LNCaP clone FGC (cell line): Measurements from ENCODE around the gene IRF2.
"Not testable (repeated sequence)": the region's sequence is repeated elsewhere in the genome, so short reads cannot be mapped to it uniquely, and the experiment has no call there.

ENCODE experiments used
- DNase-seq: peaks from one replicate; pipeline ENCODE4 v3.0.0-alpha.2; 2011; ENCODE audit warnings: low read depth
- H3K4me3 ChIP-seq: 2 replicates; pipeline ENCODE4 v1.5.1; 2011; ENCODE audit warnings: mild to moderate bottlenecking, low read depth, low read length, control low read depth
- CTCF ChIP-seq: IDR thresholded peaks from 2 replicates; pipeline ENCODE4 v1.5.1; 2012; ENCODE audit warnings: mild to moderate bottlenecking; ENCODE audit not compliant: control insufficient read depth, insufficient read depth; ENCODE audit errors: extremely low read depth

Gene IRF2

GRCh38 chr4:184383497-184384055 lies 90.8 kb downstream of the IRF2 start:
- no peak for TF ChIP-seq CTCF
- DNase-seq = no peak
- H3K4me3 ChIP-seq = no peak overlapping the region

- no peak overlapping the region for H3K4me3 ChIP-seq
- no peak for DNase-seq
- no peak for TF ChIP-seq CTCF
Observed at GRCh38 chr4:184382189-184382846, 92.0 kb downstream of the IRF2 start.

GRCh38 chr4:184380707-184381106 lies 93.6 kb downstream of the IRF2 start:
- no peak overlapping the region for H3K4me3 ChIP-seq
- TF ChIP-seq CTCF = no peak
- DNase-seq = no peak

GRCh38 chr4:184380214-184380613 lies 94.1 kb downstream of the IRF2 start:
- not testable (repeated sequence) for H3K4me3 ChIP-seq, DNase-seq

GRCh38 chr4:184376923-184377322 lies 97.4 kb downstream of the IRF2 start:
- no peak for TF ChIP-seq CTCF
- no peak for DNase-seq

GRCh38 chr4:184376126-184376838 lies 98.1 kb downstream of the IRF2 start:
- TF ChIP-seq CTCF = no peak
- no peak overlapping the region for H3K4me3 ChIP-seq
- DNase-seq = no peak

More at GRCh38 chr4:184376923-184377322, 97.4 kb downstream of the IRF2 start:
- no peak overlapping the region for H3K4me3 ChIP-seq

GRCh38 chr4:184375623-184376022 lies 98.7 kb downstream of the IRF2 start:
- not testable (repeated sequence) for DNase-seq, H3K4me3 ChIP-seq

- no peak for TF ChIP-seq CTCF
- no peak overlapping the region for H3K4me3 ChIP-seq
- no peak for DNase-seq
Observed at GRCh38 chr4:184375027-184375426, 99.3 kb downstream of the IRF2 start.
